A673 (cell line): ENCODE measurements around the gene FSIP1.

Experiments
- EZH2 ChIP-seq: fragments of 200-600 bp; sonication (generic); IDR thresholded peaks from 2 replicates; pipeline ENCODE4 v1.6.1; 2017; ENCODE audit warnings: borderline replicate concordance, low read depth, mild to moderate bottlenecking, mixed read lengths, antibody characterized with exemption, low read length; ENCODE audit not compliant: poor library complexity, severe bottlenecking
- TF ChIP-seq, protein P1 (sequence below): fragments of 300-800, 200-600 bp; sonication (generic); conservative IDR thresholded peaks from 2 replicates; pipeline ENCODE4 v1.5.1; 2017; ENCODE audit warnings: low read depth, mild to moderate bottlenecking, antibody characterized with exemption, low read length, moderate library complexity, mixed read lengths

DNA sequence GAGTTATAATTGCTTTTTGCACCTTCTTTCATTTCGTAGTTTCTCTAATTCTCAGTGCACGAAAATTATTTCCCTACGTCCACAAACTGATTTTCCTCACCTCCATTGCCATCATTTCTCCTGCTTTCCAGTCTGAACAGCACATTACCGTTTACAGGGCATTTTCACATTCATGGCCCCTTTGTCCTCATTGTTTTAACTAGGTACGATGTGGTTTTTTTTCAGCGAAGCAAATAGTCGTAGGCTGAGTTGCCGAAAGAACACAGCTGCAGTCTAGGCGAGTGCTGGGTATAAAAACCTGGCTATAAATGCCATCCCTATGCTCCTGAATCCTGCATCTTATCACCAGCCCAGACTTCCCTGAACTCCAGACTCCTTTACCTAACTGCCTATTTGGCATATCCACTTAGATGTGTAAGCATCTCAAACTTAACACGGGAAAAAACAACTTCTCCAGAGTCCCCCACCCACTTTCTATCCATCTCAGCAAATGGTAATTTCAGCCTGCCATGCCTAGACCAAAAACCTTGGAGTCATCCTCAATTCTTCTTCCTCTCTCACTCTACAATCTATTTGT, 691 bp upstream of the FSIP1 start:
- TF ChIP-seq, protein P1, sequence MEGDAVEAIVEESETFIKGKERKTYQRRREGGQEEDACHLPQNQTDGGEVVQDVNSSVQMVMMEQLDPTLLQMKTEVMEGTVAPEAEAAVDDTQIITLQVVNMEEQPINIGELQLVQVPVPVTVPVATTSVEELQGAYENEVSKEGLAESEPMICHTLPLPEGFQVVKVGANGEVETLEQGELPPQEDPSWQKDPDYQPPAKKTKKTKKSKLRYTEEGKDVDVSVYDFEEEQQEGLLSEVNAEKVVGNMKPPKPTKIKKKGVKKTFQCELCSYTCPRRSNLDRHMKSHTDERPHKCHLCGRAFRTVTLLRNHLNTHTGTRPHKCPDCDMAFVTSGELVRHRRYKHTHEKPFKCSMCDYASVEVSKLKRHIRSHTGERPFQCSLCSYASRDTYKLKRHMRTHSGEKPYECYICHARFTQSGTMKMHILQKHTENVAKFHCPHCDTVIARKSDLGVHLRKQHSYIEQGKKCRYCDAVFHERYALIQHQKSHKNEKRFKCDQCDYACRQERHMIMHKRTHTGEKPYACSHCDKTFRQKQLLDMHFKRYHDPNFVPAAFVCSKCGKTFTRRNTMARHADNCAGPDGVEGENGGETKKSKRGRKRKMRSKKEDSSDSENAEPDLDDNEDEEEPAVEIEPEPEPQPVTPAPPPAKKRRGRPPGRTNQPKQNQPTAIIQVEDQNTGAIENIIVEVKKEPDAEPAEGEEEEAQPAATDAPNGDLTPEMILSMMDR: no peak
- no peak for TF ChIP-seq EZH2
